ENCODE data around the gene TBRG4. TPM values are rescaled to one million over a fixed set of nuclear protein-coding genes. Genes with fewer than 3 reads are reported as not detected.

The TBRG4 gene
- total and polyA plus RNA-seq, 10 donors: 37.9 to 77.1 (median 57.9) TPM

- DNase-seq: peak; percentile 34
- H3K4me3 ChIP-seq: no peak overlapping the region
- H3K4me1 ChIP-seq: peaks cover 0 to 85% (median 9%) of the 10 kb centered on the region in 6 donors
- WGBS, 5 donors: 63 to 99% (median 89%) methylated on average over 6 of the region's 6 CpGs
- no peaks in the 10 kb centered on the region for H3K9me3 ChIP-seq
- peaks cover 0 to 91% (median 17%) of the 10 kb centered on the region in 6 donors for H3K36me3 ChIP-seq
- intact Hi-C loops (cut with DNase I; ENCODE audit: low total_unique reads): no loop called here
- H3K27me3 ChIP-seq (replicated peaks in 1 of 7): no peaks in the 10 kb centered on the region
- H3K27ac ChIP-seq: no peak overlapping the region
- TF ChIP-seq, protein P1, sequence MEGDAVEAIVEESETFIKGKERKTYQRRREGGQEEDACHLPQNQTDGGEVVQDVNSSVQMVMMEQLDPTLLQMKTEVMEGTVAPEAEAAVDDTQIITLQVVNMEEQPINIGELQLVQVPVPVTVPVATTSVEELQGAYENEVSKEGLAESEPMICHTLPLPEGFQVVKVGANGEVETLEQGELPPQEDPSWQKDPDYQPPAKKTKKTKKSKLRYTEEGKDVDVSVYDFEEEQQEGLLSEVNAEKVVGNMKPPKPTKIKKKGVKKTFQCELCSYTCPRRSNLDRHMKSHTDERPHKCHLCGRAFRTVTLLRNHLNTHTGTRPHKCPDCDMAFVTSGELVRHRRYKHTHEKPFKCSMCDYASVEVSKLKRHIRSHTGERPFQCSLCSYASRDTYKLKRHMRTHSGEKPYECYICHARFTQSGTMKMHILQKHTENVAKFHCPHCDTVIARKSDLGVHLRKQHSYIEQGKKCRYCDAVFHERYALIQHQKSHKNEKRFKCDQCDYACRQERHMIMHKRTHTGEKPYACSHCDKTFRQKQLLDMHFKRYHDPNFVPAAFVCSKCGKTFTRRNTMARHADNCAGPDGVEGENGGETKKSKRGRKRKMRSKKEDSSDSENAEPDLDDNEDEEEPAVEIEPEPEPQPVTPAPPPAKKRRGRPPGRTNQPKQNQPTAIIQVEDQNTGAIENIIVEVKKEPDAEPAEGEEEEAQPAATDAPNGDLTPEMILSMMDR (IDR thresholded peaks at IDR 0.05 in 8 of 11, conservative IDR thresholded peaks at IDR 0.05 in 3 of 11): no peak
- TF ChIP-seq POLR2A (IDR thresholded peaks at IDR 0.05) (no peak), POLR2AphosphoS5 (IDR thresholded peaks at IDR 0.05) (no peak)
These were observed 58.1 kb downstream of the TBRG4 start for GRCh38 chr7:45053401-45053800.

DNA sequence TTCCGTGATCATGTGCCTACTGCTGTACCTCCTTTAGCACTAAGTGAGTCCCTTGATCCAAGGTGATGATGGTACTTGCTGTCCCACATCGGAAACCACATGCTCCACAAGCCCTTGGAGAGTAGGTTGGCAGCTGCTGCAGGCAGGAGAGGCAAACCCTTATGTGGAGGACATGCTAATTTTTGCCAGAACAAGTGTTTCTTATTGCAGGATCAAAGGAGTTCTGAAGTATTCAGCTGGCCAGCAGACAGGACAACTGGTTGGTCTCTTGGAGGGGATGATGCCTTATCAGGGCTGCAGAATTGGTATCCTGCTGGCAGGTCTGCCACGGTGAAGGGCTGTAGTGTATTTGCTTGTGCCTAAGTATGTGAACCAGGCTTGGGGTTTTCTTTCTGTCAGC lies 59.5 kb downstream of the TBRG4 start:
- Histone ChIP-seq H3K27ac (peak overlapping the region in 1 of 8 donors; percentile 10), H3K9me3 (no peaks in the 10 kb centered on the region), H3K4me3 (no peak overlapping the region), H3K27me3 (replicated peaks in 1 of 7) (no peaks in the 10 kb centered on the region), H3K4me1 (peaks cover 0 to 79% (median 4%) of the 10 kb centered on the region in 6 donors), H3K36me3 (peaks cover 0 to 94% (median 29%) of the 10 kb centered on the region in 6 donors)
- 87 to 98% (median 97%) methylated on average over 3 of the region's 3 CpGs for WGBS, 5 donors
- no peak for DNase-seq
- intact Hi-C loops (cut with DNase I; ENCODE audit: low total_unique reads): no loop called here
- TF ChIP-seq POLR2A (IDR thresholded peaks at IDR 0.05): no peak
- peak in 1 of 3 donors; percentile 2 for TF ChIP-seq POLR2AphosphoS5 (IDR thresholded peaks at IDR 0.05)

DNA sequence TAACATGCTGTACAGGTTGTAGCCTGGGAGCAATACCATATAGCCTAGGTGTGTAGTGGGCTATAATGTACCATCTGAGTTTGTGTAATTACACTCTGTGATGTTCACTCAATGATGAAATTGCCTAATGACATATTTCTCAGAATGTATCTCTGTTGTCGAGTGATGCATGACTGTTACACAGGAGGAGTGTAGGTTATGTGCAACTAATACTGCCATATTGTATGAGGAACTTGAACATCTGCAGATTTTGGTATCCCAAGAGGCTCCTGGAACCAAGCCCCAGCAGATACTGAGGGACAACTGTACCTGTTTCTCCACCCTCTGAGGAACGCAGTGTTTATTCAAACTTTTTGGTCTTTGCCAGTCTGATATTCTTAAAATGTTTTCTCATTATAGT lies 61.3 kb downstream of the TBRG4 start:
- TF ChIP-seq POLR2A (IDR thresholded peaks at IDR 0.05) (no peak), POLR2AphosphoS5 (IDR thresholded peaks at IDR 0.05) (no peak)
- TF ChIP-seq, protein P1 (IDR thresholded peaks at IDR 0.05 in 8 of 11, conservative IDR thresholded peaks at IDR 0.05 in 3 of 11): no peak
- peaks cover 0 to 67% (median 4%) of the 10 kb centered on the region in 6 donors for H3K4me1 ChIP-seq
- H3K9me3 ChIP-seq: no peaks in the 10 kb centered on the region
- DNase-seq: no peak
- H3K4me3 ChIP-seq: no peak overlapping the region
- H3K27me3 ChIP-seq (replicated peaks in 1 of 7): no peaks in the 10 kb centered on the region
- no peak overlapping the region for H3K27ac ChIP-seq
- peaks cover 0 to 98% (median 42%) of the 10 kb centered on the region in 6 donors for H3K36me3 ChIP-seq
- intact Hi-C loops (cut with DNase I; ENCODE audit: low total_unique reads): no loop called here
- 66 to 80% (median 78%) methylated on average over 2 of the region's 2 CpGs for WGBS, 5 donors

Small RNA genes lying within 50 kb of the gene (small RNA-seq; reads per million reads assigned to genes)
- 4.8 to 8.3 (median 7.6) reads per million in 4 donors for gene SNORA5A
- gene SNORA5B: 0 reads per million in 4 donors
- 158 to 288 (median 232) reads per million in 4 donors for gene SNORA5C

Other genes starting within 250 kb of the TBRG4 start
- 10 to 100 TPM; 18.7 to 25.4 (median 22.8) TPM for gene PURB, start 226.2 kb downstream of the TBRG4 start, total RNA-seq
- 1 to 10 TPM; 6.0 to 7.4 (median 6.1) TPM for gene PURB, start 226.2 kb downstream of the TBRG4 start, polyA plus RNA-seq
- gene MYO1G, start 132.7 kb downstream of the TBRG4 start, total RNA-seq: 10 to 100 TPM; 36.4 to 68.6 (median 62.1) TPM
- 10 to 100 TPM; 27.9 to 61.1 (median 45.6) TPM for gene MYO1G, start 132.7 kb downstream of the TBRG4 start, polyA plus RNA-seq
- gene CCM2, start 111.5 kb downstream of the TBRG4 start, total RNA-seq: 10 to 100 TPM; 67.8 to 94.2 (median 80.9) TPM
- gene CCM2, start 111.5 kb downstream of the TBRG4 start, polyA plus RNA-seq: 100 to 1,000 TPM in 2 of 3 donors, 10 to 100 TPM in 1; 80.8 to 108 (median 107) TPM
- 1 to 10 TPM; 1.2 to 6.2 (median 3.4) TPM for gene NACAD, start 22.7 kb downstream of the TBRG4 start, total RNA-seq
- 1 to 10 TPM in 1 of 3 donors, under 1 TPM in 2; 0.30 to 1.0 (median 0.30) TPM for gene NACAD, start 22.7 kb downstream of the TBRG4 start, polyA plus RNA-seq
- 10 to 100 TPM in 5 of 7 donors, 1 to 10 TPM in 2; 6.3 to 27.8 (median 11.8) TPM for gene RAMP3, start 46.1 kb upstream of the TBRG4 start, total RNA-seq
- 10 to 100 TPM; 14.2 to 21.6 (median 18.9) TPM for gene RAMP3, start 46.1 kb upstream of the TBRG4 start, polyA plus RNA-seq

Measured in spleen (tissue), 11 donors.